DOHH2 (cell line): Measurements from ENCODE around the gene BLNK.
"Not testable (repeated sequence)": the region's sequence is repeated elsewhere in the genome, so short reads cannot be mapped to it uniquely, and the experiment has no call there.

Source experiments
- H3F3A ChIP-seq: fragments of 200-600 bp; sonication (generic), shearing (Covaris generic); 2 replicates; pipeline ENCODE4 v1.6.0; 2016; ENCODE audit warnings: antibody characterized with exemption, mild to moderate bottlenecking; ENCODE audit not compliant: control insufficient read depth, insufficient read depth
- H3K27ac ChIP-seq: fragments of 200-600 bp; sonication (generic); 2 replicates; pipeline ENCODE4 v1.5.1; 2014; ENCODE audit warnings: low read depth, mild to moderate bottlenecking, low read length, moderate library complexity
- H3K27me3 ChIP-seq: fragments of 200-600 bp; sonication (generic); 2 replicates; pipeline ENCODE4 v1.6.1; 2014; ENCODE audit warnings: mild to moderate bottlenecking, low read length, mixed read lengths; ENCODE audit not compliant: control insufficient read depth
- H3K36me3 ChIP-seq: fragments of 200-600 bp; sonication (generic); 2 replicates; pipeline ENCODE4 v1.6.1; 2014; ENCODE audit warnings: mild to moderate bottlenecking, low read length, moderate library complexity, mixed read lengths; ENCODE audit not compliant: control insufficient read depth
- H3K4me1 ChIP-seq: fragments of 200-600 bp; sonication (generic); 2 replicates; pipeline ENCODE4 v1.6.1; 2014; ENCODE audit warnings: mild to moderate bottlenecking, low read length, mixed read lengths; ENCODE audit not compliant: control insufficient read depth
- H3K4me2 ChIP-seq: fragments of 200-600 bp; sonication (generic); 2 replicates; pipeline ENCODE4 v1.6.0; 2014; ENCODE audit warnings: mild to moderate bottlenecking, low read length, moderate library complexity
- H3K4me3 ChIP-seq: fragments of 200-600 bp; sonication (generic); 2 replicates; pipeline ENCODE4 v1.5.1; 2014; ENCODE audit warnings: mild to moderate bottlenecking, low read length, mixed read lengths
- H3K79me2 ChIP-seq: fragments of 200-600 bp; sonication (generic); 2 replicates; pipeline ENCODE4 v1.6.1; 2014; ENCODE audit warnings: mild to moderate bottlenecking, low read length, mixed read lengths; ENCODE audit not compliant: control insufficient read depth
- H3K9me2 ChIP-seq: fragments of 200-600 bp; sonication (generic); replicated peaks from 2 replicates; pipeline ENCODE4 v1.6.1; 2014; ENCODE audit warnings: mild to moderate bottlenecking, low read length, mixed read lengths; ENCODE audit not compliant: control insufficient read depth
- H3K9me3 ChIP-seq: fragments of 200-600 bp; sonication (generic); 2 replicates; pipeline ENCODE4 v1.6.1; 2014; ENCODE audit warnings: antibody characterized with exemption, low read length, mixed read lengths; ENCODE audit not compliant: control insufficient read depth, insufficient read depth
- H4K20me1 ChIP-seq: fragments of 200-600 bp; sonication (generic); 2 replicates; pipeline ENCODE4 v1.6.0; 2014; ENCODE audit warnings: low read depth, mild to moderate bottlenecking, antibody characterized with exemption, low read length, moderate library complexity; ENCODE audit not compliant: control insufficient read depth, insufficient read depth
- EZH2phosphoT487 ChIP-seq: fragments of 200-600 bp; sonication (generic); IDR thresholded peaks from 2 replicates; pipeline ENCODE4 v1.6.1; 2017; ENCODE audit warnings: borderline replicate concordance, mild to moderate bottlenecking, antibody characterized with exemption, low read length, moderate library complexity, mixed read lengths
- TF ChIP-seq, protein P1 (sequence below): fragments of 200-600 bp; sonication (generic); IDR thresholded peaks from one replicate; pipeline ENCODE4 v1.5.1; 2014; ENCODE audit warnings: antibody characterized with exemption, mild to moderate bottlenecking, low read depth, low read length; ENCODE audit not compliant: poor library complexity, severe bottlenecking

Gene BLNK

DNA sequence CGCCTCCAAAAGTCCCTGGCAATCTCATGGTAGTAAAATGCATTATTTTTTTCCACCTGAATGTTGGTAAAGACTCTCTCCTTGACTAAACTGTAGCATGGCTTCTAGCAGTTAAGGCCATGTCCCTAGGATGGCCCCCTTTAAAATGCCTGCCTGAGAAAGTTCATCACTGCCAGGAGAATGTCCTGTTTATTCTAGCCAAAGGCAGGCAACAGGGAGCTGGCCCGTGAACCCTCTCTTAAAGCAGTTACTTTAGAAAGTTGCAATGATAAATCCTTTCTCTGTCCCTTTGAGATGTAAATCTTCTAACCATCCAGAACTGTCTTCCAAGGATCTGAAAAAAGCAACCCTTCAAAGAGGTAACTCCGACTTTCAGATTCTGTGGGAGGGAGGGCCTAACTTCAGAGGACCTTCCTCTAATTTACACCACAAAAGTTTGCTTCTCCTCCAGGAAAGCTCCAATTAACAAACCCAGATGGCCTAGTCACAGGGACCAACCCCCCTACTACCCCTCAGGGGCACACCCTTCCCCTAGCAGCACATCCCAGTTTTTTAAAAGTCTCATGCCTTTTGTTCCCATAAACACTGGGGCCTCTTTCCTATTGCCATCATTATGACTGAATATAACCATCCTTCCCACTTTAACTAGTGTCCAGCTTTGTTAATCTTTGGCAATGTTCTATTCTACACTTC, 38.4 kb upstream of the BLNK start:
- H3K36me3 ChIP-seq = no peaks in the 10 kb centered on the region
- no peak for TF ChIP-seq EZH2phosphoT487
- TF ChIP-seq, protein P1, sequence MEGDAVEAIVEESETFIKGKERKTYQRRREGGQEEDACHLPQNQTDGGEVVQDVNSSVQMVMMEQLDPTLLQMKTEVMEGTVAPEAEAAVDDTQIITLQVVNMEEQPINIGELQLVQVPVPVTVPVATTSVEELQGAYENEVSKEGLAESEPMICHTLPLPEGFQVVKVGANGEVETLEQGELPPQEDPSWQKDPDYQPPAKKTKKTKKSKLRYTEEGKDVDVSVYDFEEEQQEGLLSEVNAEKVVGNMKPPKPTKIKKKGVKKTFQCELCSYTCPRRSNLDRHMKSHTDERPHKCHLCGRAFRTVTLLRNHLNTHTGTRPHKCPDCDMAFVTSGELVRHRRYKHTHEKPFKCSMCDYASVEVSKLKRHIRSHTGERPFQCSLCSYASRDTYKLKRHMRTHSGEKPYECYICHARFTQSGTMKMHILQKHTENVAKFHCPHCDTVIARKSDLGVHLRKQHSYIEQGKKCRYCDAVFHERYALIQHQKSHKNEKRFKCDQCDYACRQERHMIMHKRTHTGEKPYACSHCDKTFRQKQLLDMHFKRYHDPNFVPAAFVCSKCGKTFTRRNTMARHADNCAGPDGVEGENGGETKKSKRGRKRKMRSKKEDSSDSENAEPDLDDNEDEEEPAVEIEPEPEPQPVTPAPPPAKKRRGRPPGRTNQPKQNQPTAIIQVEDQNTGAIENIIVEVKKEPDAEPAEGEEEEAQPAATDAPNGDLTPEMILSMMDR = no peak
- H3K27ac ChIP-seq = no peak overlapping the region
- H3K4me3 ChIP-seq = no peak overlapping the region
- no peak overlapping the region for H3K4me2 ChIP-seq
- H3F3A ChIP-seq = no peaks in the 10 kb centered on the region
- no peaks in the 10 kb centered on the region for H3K27me3 ChIP-seq
- no peaks in the 10 kb centered on the region for H3K9me3 ChIP-seq
- no peaks in the 10 kb centered on the region for H3K9me2 ChIP-seq
- H3K79me2 ChIP-seq = no peaks in the 10 kb centered on the region
- H3K4me1 ChIP-seq = peaks cover 11% of the 10 kb centered on the region
- no peaks in the 10 kb centered on the region for H4K20me1 ChIP-seq

DNA sequence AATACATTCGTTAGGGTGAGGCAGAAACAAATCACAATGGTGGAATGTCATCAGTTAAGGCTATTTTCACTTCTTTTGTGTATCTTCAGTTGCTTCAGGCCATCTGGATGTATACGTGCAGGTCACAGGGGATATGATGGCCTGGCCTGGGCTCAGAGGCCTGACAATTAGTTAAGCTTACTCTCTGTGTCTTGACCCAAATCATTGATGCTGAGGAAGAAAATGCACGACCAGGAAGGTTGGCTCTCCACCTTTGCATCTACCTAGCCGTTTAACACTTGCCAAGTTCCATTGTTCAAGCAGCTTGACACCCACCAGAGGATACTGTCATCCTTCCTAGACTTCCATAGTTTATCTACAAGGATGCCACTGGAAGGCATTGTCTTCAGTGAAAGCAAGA, 37.5 kb upstream of the BLNK start:
- H3K4me2 ChIP-seq, H4K20me1 ChIP-seq, H3K9me2 ChIP-seq: not testable (repeated sequence)

DNA sequence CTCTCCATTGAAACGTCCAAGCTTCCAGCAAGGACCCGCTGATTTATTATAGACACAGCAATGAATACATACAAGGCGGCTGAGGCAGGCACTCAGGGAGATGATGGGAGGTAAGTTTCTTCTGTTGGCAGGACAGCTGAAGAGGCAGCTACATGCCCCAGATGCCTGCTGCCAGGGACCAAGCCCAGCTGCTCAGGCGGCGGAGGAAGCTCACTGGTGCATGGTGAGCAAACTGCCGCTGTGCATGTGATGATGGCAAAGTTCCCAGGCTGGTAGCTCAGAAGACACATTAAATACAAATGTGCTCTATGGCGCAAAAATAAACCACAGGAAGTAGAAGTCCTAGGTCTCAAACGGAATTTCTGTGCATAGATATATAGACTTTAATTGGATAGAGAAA, 35.1 kb upstream of the BLNK start:
- TF ChIP-seq, protein P1 = no peak
- no peak for TF ChIP-seq EZH2phosphoT487
- no peak overlapping the region for H3K4me3 ChIP-seq
- H3K27me3 ChIP-seq = no peaks in the 10 kb centered on the region
- peak overlapping the region; percentile 44 for H3K4me2 ChIP-seq
- no peaks in the 10 kb centered on the region for H3F3A ChIP-seq
- H3K27ac ChIP-seq = no peak overlapping the region
- H3K36me3 ChIP-seq = no peaks in the 10 kb centered on the region
- no peaks in the 10 kb centered on the region for H3K9me3 ChIP-seq
- H4K20me1 ChIP-seq = no peaks in the 10 kb centered on the region
- H3K79me2 ChIP-seq = no peaks in the 10 kb centered on the region
- no peaks in the 10 kb centered on the region for H3K9me2 ChIP-seq
- peaks cover 11% of the 10 kb centered on the region for H3K4me1 ChIP-seq

More for the DNA sequence above, 37.5 kb upstream of the BLNK start:
- H3F3A ChIP-seq, H3K27me3 ChIP-seq, H3K27ac ChIP-seq, H3K9me3 ChIP-seq, H3K79me2 ChIP-seq, H3K36me3 ChIP-seq, H3K4me3 ChIP-seq: not testable (repeated sequence)
- peaks cover 11% of the 10 kb centered on the region for H3K4me1 ChIP-seq

DNA sequence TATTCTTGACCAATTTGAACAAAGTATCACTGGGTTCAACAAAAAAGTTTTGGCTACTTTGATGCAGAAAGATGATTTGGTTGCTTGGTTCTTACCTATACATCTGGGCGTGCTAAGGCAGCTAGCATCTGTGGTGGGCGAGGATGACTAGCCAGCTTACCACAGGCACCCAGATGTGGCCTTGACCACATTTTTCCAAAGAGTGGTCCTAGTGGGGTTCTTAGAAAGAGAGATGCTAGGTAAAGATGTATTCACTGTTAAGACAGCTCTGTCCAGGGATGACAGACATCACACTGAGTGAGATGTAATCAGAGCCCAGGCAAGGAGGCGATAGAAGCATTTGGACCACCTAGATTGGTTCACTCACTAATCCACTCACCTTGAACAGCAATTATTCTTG, 33.6 kb upstream of the BLNK start:
- Histone ChIP-seq H3K4me1 (peaks cover 19% of the 10 kb centered on the region), H3K27ac (no peak overlapping the region)
- TF ChIP-seq, protein P1 = no peak
- TF ChIP-seq EZH2phosphoT487 = no peak

More for the DNA sequence above, 33.6 kb upstream of the BLNK start:
- Histone ChIP-seq H3K27me3 (no peaks in the 10 kb centered on the region), H3K79me2 (no peaks in the 10 kb centered on the region), H3K9me3 (no peaks in the 10 kb centered on the region), H4K20me1 (no peaks in the 10 kb centered on the region), H3K4me3 (no peak overlapping the region), H3K9me2 (no peaks in the 10 kb centered on the region), H3F3A (no peaks in the 10 kb centered on the region), H3K36me3 (no peaks in the 10 kb centered on the region), H3K4me2 (no peak overlapping the region)
